Epithelial cell of proximal tubule (primary cell): Measurements from ENCODE around the gene NOX3. TPM values are rescaled to one million over a fixed set of nuclear protein-coding genes. Genes with fewer than 3 reads are reported as not detected.
A peak's percentile ranks its signal among the peaks of the same experiment; 100 is the strongest.

Source experiments
- DNase-seq: peaks from one replicate; pipeline ENCODE4 v3.0.0-alpha.2; 2011; ENCODE audit warnings: low read depth
- H3K4me3 ChIP-seq: 2 replicates; pipeline ENCODE4 v1.5.1; 2011; ENCODE audit warnings: low read depth, mild to moderate bottlenecking, low read length
- total RNA-seq: library from RNA; depleted of rRNA; stranded (reverse); fragments of >200 nt; gene quantifications from 2 replicates; pipeline ENCODE4 v1.2.3, GENCODE V29; 2015
- TF ChIP-seq, protein P1 (sequence below): conservative IDR thresholded peaks from 2 replicates; pipeline ENCODE4 v1.5.1; 2012; ENCODE audit warnings: low read depth, mild to moderate bottlenecking, low read length

NOX3 gene
- total RNA-seq, 1 donor from 2014 or later: not detected

DNA sequence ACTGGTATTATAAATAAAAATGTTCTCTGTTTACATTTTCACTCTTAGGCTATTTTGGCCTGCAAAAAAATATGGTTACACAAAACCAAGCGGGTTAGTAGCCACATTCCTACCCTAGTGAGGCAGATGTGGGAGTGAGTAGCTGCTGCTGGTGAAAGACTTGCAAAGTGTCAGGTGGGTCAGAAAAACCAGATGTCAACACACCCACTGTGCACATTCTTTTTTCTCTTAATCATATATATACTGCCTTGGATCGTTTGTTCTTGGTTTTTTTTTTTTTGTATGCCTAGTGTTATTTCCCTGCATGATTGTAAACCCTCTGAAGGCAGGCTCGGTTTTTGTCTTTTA lies 73.3 kb downstream of the NOX3 start:
- DNase-seq: no peak
- no peak overlapping the region for H3K4me3 ChIP-seq
- TF ChIP-seq, protein P1, sequence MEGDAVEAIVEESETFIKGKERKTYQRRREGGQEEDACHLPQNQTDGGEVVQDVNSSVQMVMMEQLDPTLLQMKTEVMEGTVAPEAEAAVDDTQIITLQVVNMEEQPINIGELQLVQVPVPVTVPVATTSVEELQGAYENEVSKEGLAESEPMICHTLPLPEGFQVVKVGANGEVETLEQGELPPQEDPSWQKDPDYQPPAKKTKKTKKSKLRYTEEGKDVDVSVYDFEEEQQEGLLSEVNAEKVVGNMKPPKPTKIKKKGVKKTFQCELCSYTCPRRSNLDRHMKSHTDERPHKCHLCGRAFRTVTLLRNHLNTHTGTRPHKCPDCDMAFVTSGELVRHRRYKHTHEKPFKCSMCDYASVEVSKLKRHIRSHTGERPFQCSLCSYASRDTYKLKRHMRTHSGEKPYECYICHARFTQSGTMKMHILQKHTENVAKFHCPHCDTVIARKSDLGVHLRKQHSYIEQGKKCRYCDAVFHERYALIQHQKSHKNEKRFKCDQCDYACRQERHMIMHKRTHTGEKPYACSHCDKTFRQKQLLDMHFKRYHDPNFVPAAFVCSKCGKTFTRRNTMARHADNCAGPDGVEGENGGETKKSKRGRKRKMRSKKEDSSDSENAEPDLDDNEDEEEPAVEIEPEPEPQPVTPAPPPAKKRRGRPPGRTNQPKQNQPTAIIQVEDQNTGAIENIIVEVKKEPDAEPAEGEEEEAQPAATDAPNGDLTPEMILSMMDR: no peak

DNA sequence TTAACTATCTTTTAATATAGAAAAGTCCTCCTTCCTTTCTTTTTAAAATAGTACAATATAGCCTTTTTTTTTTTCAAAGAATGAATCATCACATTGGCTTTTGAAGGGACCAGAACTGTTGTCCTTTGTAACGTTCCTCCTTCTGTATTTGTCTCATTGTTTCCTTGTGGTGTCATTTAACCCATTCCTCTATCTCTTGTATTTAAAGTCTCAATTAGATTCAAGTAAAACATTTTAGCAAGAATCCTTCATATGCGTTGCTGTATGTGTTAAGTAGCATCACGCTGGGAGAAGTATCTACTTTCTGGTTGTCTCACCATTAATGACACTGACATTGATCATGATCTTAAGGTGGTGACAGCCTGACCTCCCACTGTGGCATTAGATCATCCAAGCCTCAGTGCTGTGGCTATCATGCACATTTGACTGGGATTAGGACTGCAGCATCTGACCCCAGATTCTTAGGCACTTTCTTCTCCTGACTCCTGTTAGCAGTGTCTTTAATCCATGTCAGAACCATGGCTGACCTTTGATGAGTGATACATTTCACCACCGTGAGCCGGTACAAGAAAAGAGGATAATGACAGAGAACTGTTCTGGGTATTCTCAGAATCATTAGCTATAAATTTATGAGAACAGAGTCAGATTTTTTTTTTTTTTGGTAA lies 73.8 kb downstream of the NOX3 start:
- TF ChIP-seq, protein P1: no peak
- DNase-seq: no peak
- no peak overlapping the region for H3K4me3 ChIP-seq

DNA sequence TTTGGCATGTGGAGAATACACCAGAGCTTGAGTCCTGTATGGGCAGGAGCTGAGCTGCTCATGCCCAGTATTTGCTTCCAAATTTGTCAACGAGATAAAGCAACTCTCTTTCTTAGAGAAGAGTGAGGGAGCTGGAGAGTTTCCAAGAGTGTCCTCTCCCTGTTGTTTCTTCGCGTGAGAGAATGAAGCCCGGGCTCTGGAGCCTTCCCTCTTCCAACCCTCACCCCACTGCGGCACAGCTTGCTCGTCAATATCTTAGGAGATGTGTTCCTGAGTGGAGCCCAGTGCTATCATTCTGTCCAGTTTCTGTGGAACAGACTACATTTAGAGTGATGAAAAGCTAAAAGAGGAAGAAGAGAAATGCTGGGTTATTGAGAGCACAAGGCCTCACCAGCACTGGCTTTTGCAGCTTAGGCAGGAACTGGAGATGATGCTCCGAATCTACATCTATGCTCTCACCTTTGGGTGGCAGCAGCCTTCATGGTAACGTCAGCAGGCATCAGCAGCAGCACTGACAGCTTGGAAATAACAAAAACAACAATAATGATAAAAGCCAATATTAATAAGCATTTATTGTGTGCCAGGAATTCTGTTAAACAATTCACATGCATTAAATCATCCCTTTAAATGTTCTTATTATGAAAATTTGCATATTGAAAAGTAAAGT lies 74.8 kb downstream of the NOX3 start:
- TF ChIP-seq, protein P1: peak; percentile 7
- no peak for DNase-seq
- H3K4me3 ChIP-seq: no peak overlapping the region

DNA sequence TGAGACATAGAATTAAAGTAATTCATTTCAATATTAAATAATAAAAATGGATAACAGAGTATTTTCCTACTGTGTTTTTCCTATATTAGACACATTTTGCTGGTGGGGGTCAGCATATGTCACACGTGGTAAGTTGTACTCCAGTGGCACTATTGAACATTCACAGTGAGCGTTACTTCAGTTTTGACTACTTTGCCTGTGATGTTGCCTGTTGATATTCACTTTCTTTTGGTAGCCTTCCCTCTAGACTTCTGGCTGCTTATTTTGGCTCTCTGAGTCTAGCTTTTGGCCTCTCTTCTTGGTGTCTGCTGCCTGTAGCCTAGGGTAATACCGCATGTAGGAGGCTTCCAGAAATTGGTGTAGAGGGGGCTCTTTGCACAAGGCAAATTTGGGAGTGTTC lies 76.9 kb downstream of the NOX3 start:
- TF ChIP-seq, protein P1: no peak
- DNase-seq: no peak
- no peak overlapping the region for H3K4me3 ChIP-seq

DNA sequence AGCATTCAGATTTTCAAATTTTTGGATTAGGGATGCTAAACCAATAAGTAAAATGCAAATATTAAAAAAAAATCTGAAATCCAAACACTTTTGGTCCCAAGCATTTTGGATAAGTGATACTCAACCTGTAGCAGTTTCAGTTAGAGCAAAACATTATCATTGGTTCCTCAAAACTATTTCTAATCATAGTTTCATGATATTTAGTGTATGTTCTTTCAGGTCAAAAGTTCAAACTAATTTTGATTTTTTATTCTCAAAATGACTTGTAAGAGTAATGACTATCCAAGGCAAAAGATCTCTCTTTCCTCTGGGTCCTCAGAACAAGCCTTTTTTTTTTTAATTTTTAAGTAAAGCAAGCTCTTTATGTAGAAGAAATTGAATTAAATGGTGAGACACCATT lies 77.4 kb downstream of the NOX3 start:
- no peak for DNase-seq
- no peak overlapping the region for H3K4me3 ChIP-seq
- TF ChIP-seq, protein P1: no peak

DNA sequence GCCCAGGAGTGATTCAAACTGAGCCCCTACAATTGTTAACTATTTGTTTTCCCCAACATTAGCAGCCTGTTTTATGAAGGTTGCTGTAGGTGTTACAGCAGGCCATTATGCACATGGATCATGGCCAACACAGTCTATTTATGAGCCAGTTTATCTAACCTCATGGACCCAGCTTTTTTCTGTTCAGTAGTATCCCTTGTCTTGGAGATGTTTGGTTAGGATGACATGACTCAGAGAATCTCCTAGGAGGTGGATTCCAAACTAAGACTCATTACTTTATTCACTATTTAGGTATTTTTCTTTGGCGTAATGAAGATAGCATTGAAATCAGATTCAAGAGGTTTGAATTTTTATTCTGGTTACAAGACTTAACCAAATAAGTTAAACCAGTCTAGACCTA lies 78.6 kb downstream of the NOX3 start:
- no peak overlapping the region for H3K4me3 ChIP-seq
- DNase-seq: no peak
- TF ChIP-seq, protein P1: no peak

DNA sequence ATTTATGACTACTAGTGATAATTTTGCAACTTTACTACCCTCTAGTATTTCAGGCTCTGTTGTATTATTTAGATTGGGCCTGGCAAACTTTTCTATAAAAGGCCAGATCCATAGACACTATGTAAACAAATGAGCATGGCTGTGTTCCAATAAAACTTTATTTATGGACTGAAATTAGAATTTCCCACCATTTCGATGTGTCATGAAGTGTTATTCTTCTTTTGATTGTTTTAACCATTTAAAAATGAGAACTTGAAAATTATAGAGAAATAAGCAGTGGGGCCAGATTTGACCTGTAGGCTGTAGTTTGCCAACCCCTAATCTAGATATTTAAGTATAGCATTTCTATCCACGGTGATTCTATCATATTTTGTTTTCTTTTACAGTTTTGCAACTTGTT lies 79.8 kb downstream of the NOX3 start:
- TF ChIP-seq, protein P1: no peak
- DNase-seq: no peak
- H3K4me3 ChIP-seq: no peak overlapping the region
